Activated CD8-positive, alpha-beta memory T cell treated with anti-CD3 and anti-CD28 coated beads for 48 hours (primary cell): Measurements from ENCODE around the gene PRIM2.
"Not testable (repeated sequence)": the region's sequence is repeated elsewhere in the genome, so short reads cannot be mapped to it uniquely, and the experiment has no call there.

ENCODE experiments used
- DNase-seq, 3 experiments: peaks; one replicate each; pipeline ENCODE4 v3.0.0-alpha.2; 2020; ENCODE audit warnings: low read depth in 2 of 3, low spot score in 2 of 3

PRIM2 gene

DNA sequence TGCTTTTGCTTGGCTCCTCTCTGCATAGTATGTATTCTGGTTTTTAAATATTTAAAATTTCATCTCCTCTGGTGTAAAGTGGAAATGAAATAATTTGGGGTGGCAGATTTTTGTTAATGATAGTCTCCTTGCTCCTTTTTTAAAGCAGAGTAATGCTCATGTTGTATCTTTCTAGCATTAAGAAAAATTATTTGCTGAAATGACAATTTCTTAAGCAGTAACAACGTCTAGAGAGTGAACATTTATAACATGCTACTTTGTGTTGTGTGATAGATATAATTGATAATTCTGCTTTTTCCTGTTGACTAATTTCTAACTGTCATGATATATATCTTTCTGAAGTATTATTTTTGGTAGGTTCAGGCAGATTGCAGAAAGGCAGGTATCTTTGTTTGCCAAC lies 127.4 kb downstream of the PRIM2 start:
- not testable (repeated sequence) for DNase-seq

DNA sequence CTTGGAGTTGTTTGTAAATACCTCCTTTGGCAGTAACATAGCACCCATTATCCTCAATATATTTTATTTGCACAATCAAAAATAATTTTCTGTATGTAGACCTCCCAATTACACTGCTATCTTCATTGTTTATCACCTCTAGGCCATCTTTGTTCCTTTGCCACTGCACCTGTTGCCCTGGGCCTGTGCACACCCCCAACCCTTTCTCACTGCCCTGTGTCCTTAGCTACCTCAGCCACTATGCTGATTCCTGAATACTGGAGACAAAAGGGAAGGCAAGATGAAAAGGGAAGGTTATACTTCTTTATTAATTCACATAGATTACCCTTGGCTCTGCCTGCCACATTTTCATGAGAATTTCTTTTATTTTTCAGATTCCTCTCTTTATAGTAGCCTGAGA lies 127.9 kb downstream of the PRIM2 start:
- DNase-seq, result not testable (repeated sequence)

DNA sequence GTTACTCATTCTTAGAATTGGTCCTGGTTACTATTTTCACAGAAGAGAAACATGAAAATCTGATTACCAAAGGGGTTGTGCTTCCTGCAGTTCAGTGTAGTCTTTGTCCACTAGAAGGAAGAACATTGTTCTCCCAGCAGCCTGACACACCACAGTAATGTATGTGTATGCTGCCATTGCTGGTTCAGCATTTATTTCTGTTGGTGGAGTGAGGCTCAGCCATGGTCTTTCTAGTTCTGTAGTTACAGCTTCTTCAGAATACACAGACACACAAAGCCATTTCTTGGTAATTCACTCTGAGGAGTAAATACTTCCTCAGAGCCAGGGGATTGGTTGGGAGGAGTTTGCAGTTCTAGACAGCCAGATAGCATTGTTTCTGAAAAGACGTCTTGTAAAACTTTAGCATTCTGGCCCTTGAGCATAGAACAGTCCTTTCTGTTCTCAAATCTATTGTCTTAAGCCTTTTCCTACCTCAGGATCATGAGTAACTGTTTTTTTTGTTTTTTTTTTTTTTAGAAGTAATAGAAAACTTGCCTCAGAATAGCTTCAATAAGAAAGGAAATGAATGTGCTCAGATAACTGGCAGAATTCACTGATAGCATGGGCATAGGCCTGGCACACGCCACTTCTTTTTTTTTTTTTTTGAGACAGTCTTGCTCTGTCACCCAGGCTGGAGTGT lies 128.5 kb downstream of the PRIM2 start:
- DNase-seq, result not testable (repeated sequence)

DNA sequence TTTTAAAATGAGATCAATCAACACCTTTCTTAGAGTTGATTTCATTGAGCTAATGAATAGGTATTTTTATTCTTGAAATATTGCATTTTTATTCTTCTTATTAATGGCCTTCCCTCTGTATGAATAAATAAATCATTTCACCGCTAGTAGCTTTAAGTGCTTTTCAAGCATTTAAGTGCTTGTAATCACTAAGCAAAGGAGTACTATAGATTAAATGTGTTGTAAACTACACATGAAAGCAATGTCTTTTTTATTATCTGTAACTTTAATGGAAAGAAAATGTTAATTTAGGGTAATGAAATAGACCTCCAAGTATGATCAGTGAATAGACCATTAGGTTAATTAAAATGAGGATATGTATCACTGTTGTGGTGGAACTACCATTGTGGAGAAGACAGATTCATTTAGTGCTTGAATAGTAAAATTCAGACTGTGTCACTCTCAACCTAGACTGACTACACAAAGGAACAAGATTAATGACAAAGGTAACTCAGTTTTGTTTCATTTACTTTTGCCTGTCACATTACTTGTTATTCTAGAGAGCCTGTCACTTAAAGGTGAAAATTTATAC lies 132.2 kb downstream of the PRIM2 start:
- DNase-seq, result not testable (repeated sequence)

DNA sequence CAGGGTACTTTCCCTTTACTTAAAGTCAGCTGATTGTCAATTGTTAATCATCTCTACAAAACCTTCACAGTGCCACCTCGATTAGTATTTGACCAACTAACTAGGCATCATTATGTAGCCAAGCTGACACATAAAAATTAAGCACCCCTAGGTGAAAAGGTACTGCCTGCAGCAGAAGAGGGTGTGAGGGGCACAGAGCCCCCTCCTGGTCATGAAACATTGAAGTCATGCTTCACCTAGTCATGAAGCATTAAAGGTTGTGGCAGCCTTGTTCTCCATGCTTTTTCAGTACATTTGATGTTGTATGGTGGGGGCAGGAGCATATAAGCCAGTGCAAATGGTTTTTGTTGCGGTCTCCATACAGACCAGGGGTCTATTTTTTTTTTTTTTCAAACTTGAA lies 142.4 kb downstream of the PRIM2 start:
- not testable (repeated sequence) for DNase-seq

DNA sequence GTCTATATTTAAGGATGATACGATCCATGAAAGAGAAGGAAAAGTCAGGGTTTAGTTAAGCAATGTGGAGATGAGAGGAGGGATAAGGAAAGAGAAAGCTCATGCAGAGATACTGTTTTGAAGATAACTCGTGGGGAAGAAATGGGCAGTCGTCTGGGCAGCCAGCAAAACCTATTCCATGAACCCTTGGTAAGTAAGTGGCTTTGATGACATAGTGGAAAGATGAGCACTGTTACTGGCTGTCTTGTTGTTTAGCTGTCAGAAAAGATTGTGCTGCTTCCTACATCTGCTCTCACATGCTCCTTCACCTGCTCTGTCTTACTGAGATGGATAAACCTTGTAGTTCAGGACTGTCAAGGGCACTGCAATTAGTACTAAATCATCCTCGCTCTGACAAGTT lies 143.6 kb downstream of the PRIM2 start:
- DNase-seq, result not testable (repeated sequence)

DNA sequence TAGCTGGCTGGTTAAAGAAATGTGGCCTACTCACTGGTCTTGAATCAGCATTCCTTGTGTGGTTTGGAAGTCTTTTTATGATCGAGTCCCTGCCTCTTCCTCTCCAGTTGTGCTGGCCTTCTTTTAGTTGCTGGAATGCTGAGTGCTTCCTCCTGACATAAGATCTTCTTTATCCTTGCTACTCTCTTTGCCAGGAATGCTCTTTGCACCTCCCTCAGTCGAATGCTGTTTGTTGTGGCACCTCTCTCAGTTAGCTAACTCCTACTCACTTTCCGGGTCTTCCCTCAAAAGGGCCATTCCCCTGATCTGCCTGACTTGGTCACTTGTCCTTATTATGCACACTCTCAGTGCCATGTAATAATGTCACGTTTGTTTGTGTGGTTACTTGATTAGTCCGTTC lies 146.4 kb downstream of the PRIM2 start:
- not testable (repeated sequence) for DNase-seq

DNA sequence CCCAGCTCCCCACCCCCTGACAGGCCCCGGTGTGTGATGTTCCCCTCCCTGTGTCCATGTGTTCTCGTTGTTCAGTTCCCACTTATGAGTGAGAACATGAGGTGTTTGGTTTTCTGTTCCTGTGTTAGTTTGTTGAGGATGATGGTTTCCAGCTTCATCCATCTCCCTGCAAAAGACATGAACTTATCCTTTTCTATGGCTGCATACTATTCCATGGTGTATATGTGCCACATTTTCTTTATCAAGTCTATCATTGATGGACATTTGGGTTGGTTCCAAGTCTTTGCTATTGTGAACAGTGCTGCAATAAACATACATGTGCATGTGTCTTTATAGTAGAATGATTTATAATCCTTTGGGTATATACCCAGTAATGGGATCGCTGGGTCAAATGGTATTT lies 148.5 kb downstream of the PRIM2 start:
- DNase-seq, result not testable (repeated sequence)

DNA sequence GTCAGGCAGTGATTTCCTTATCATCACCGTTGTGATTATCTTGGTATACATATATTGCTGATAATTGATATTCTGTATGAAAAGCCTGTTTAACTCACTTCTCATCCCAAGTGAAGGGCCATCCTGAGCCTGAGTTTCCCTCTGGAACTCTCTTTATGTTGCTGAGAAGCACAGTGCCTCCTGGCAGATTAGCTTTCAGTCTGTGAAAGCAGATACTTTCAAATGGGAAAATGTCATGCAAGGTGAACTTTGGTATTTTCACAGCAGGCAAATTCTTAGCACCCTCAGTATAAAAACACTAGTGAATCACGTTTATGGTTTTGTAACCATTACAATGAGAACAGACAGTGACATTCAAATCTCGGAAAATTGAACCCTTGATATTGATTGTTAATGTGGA lies 151.6 kb downstream of the PRIM2 start:
- no peak for DNase-seq

DNA sequence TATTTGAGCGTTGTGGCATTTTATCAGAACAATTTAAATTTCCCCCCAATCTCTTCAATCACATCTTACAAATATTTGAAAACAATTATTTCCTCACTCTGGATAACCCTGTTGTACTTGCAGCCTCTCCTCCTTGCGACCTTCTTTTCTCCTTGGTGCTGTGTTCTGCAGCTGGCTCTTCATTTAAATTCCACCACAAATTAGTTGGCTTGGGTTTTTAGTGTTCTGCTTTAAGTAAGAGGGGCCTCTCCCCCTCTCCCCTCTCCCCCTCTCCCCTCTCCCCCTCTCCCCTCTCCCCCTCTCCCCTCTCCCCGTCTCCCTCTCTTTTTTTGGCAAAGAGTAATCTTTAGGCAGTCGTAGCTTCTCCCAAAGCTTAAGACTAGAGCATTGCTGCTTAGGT lies 152.7 kb downstream of the PRIM2 start:
- DNase-seq, result not testable (repeated sequence)

DNA sequence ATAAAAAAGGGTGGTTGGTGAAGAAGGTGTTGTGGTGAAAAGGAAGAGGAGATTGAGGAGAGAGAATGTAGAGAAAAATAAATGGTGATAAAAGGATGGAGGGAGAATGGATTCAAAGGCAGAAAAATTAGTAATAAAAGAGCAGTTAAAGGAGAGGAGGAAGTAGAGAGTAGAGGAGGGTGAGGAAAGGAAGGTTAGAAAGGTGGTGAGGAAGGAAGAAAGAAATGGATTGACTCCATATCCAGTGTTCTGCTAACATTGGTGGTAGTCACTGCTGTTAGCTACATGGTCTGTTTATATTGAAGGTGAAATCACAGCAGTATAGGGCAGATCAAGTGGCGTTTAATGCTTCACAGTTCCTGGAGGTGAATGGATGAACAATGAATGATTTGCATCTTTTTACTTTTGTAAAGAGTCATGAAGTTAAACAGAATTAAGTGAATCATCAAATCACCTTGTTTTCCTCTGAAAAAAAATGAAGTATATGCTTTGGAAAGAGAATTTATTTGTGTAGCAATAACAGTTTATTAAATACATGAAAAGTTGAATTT lies 154.0 kb downstream of the PRIM2 start:
- not testable (repeated sequence) for DNase-seq

DNA sequence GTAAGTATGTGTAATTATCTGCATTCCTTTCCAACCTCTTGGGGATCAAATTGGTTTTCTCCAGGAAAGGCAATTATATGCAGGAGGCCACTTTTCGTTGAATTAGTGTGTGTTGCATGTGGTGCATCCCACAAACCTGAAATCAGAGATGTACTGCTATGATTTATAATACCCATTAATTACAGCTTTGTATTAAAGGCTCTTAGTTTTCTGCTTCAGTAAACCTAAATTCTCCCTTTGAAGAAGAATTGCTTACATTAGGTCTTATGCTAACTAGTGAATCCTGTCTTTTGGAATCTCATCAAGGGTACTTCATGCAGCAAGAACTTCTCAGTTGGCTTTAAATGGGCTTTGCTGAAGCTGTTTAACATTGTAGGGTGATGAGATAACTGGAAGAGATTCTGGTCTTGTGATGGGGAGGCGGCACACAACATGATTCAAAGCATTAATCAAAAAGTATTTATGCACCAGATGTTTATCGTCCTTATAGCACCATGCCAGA lies 155.5 kb downstream of the PRIM2 start:
- DNase-seq, result not testable (repeated sequence)

DNA sequence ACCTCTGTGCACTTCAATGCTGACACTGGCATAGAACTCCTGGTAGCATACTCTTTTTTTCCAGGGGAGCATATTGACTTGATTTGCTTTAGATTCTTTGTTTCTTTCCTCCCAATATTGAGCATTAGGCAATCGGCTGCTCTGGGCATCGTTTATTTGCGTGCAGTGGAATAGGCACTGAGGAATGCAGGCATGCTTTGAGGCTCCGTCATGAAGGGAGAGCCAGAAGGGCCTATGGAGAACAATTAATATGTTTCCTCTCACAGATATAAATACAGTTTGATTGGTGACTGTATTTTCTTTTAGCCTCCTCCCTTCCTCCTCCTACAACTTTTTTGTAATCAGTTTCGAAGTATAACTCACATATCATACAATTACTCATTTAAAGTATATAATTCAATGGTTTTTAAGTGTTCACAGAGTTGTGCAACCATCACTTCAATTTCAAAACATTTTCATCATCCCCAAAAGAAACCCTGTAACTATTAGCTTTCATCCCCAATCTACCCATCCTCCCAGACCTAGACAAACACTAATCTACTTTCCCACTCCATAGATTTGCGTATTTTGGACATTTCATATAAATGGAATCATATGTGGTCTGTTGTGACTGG lies 157.5 kb downstream of the PRIM2 start:
- not testable (repeated sequence) for DNase-seq

DNA sequence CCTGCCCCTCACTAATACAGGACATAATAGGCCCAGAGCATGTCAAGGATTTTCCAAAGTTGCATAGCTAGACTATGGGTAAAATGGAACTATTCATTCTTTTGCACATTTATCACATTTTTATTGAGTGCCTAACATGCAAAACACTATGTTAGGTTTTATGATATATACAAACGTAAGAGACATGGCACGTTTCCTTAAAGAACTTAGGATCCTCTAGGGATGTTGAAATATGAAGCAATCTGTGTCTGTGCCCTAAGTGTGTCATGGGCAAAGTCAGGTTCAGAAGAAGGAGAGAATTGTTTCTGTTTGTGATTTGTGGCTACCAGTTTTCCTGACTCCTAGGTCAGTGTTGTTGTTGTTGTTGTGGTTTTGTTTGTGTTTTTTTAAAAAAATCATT lies 158.2 kb downstream of the PRIM2 start:
- DNase-seq, result not testable (repeated sequence)

DNA sequence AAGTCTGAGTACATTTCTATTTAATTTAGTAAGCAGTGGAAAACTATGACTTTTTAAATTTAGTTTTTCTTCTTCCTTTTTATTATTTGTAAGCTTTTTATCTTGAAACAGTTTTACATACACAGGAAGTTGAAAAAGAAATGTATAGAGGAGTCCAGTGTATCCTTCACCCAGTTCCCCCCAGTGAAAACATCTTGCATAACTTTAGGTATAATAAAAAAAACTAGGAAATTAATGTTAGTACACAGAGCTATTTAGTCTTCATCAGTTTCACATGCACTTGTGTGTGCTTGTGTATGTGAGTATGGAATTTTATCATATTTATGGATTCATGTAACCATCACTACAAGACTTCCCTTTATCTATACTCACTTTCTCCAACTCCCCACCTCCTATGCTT lies 162.8 kb downstream of the PRIM2 start:
- DNase-seq, result not testable (repeated sequence)

DNA sequence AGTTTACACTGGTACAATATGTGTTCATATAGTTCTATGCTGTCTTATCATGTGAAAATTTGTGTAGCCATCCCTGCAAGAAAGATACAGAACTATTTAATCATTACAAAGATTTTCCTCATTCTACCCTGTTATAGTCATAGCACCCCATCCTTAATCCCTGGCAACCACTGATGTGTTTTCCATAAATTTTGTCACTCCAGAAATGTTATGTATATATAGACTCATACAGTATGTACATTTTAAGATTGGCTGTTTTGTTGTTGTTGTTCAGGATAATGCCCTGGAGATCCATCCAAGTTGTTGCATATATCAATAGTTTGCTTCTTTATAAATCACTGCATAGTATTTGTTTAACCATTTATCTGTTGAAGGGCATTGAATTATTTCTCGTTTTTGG lies 163.7 kb downstream of the PRIM2 start:
- DNase-seq, result not testable (repeated sequence)

DNA sequence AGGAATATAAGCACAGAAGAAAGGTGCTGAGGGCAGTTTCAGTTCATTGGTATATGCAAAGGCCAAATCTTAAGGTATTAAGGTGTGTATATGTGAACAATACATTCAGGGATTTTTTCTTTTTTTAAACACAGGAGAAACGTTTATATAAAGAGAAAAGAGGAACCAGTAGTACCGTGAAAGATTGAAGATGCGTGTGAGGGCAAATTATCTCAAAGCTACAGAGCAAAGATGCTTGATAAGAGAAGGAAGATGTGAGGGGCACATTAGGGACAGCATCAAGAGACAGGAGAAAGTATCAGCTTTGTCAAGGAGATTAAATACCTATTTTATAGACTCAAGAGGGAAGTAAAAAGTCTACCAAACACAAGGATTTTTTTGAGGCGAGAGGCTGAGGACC lies 165.0 kb downstream of the PRIM2 start:
- not testable (repeated sequence) for DNase-seq

DNA sequence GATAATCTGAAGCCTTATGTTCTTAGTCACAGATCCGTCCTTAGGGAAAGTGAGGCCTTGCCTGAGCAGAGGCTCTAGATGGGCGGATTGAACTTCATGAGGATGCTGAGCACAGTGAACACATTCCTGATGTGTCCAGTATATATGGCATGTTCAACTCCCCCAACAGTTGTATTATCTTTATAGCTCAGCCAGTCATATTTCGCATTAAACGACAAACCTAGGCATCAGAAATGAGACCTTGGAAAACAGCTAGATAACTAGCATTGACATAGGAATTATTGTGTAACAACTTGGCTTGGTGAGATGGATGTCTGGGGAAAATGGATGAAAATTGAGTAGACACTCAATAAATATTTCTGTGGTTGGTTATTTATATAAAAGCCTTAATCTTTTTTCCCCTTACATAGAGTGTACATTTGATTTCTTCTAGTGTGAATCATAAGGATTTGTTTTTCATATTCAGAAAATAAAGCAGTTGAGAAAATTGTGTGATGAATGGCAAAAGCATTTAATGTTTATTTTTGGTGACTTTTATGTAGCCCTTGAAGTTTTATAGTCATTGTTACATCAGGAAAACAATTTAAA lies 169.2 kb downstream of the PRIM2 start:
- not testable (repeated sequence) for DNase-seq

DNA sequence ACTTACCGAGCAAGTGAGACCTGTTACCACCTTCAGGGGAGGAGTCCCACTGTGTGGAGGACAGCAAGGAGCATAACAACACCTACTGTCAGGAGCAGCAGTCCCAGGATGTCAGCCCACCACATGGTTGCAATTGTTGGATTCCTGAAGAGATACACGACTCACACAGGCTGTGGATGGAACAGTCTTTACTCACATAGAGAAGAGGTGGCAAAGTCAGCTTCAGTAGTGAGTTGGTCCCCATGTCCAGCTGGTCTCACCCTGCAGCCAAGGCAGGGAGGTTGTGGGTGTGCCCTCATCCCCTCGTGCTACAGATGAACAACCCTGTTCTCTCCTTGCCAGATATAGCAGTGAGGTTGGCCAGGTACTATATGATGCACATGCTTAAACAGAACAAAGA lies 171.1 kb downstream of the PRIM2 start:
- not testable (repeated sequence) for DNase-seq

DNA sequence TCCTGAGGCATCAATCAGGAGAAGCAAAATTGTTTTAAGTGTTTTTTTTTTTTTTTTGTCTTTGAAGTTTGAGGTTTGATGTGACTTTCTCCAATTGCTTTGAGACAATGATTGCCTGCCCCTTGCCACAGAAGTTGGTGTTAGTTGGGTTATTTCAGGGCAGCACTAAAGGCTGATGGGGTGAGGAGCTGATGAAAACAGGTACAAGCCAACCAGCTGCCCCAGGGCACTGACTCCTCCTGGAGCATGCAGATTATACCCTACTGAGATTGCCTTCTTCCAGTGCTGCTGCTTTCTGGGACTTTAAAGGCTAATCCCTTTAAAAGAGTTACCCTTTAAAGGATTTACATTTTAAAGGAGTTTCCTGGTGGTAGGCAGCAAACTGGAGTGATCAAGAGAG lies 172.5 kb downstream of the PRIM2 start:
- DNase-seq, result not testable (repeated sequence)

DNA sequence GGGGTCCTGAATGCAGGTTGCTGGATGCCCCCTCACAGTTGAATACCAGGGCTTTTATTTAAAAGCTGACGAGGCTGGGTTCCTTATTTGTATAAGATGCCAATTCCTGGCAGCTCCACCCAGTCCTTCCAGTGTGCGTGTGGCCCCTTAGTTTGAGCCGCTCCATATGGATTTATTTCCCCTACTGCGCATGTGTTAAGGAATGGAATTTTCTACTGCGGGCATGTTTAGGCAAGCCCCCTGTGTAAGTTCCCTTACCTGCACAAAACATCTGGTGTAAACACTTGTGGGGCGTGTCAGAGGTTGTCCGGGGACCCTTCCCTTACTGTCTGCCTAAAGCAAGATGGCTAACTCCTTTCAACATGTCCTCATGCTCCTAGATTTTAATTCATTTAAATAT lies 174.4 kb downstream of the PRIM2 start:
- DNase-seq, result not testable (repeated sequence)

DNA sequence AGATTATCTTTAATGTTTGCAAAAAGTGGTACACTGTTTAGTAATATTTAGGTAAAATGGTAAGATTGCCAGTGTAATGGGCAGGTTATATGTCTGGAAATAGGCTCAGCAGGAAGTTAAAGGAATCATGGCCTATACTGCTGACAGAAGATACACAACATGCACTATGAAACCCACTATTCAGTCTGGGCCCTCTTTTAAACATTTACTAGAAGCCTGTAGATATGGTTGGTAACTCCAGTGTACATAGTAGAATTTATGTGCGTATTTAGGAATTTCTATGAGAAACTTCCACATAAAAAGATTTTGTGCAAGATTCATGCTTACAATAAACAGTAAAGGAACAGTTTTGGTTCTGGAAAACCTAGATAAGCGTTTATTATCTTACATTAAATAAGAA lies 178.8 kb downstream of the PRIM2 start:
- not testable (repeated sequence) for DNase-seq
